K562 (cell line): ENCODE data around the gene NT5DC4. TPM values are rescaled to one million over a fixed set of nuclear protein-coding genes. Genes with fewer than 3 reads are reported as not detected.

ENCODE experiments used
- ATF7 ChIP-seq: fragments of 450-650 bp; IDR thresholded peaks from 2 replicates; pipeline ENCODE4 v1.7.1; 2014; ENCODE audit warnings: mild to moderate bottlenecking, moderate library complexity
- DMBX1 ChIP-seq: fragments of 250-450 bp; sonication (Bioruptor Pico); IDR thresholded peaks from 2 replicates; pipeline ENCODE4 v1.8.0; 2022; ENCODE audit warnings: inconsistent platforms, mild to moderate bottlenecking, moderate library complexity, borderline replicate concordance
- MAZ ChIP-seq, 2 experiments: fragments of 450-650 bp in 1 of 2; sonication (generic) in 1 of 2; formaldehyde crosslinking; IDR thresholded peaks in 1 of 2; conservative IDR thresholded peaks in 1 of 2; 2 replicates each; pipeline versions ENCODE4 v1.4.0 to v1.5.0; 2020; ENCODE audit warnings: mild to moderate bottlenecking in 1 of 2, missing genetic modification reagents in 1 of 2
- MYNN ChIP-seq, 2 experiments: sonication (generic); formaldehyde crosslinking in 1 of 2; IDR thresholded peaks; 2 replicates each; pipeline versions ENCODE4 v1.5.0 to v1.6.1; 2016 to 2020; ENCODE audit warnings: antibody characterized with exemption in 1 of 2, missing genetic modification reagents in 1 of 2
- TAF9B ChIP-seq: fragments of 450-650 bp; IDR thresholded peaks from 2 replicates; pipeline ENCODE4 v1.6.1; 2018; ENCODE audit warnings: mild to moderate bottlenecking; ENCODE audit not compliant: partially characterized antibody
- polyA plus RNA-seq, 8 experiments: library from polyadenylated mRNA; depleted of rRNA in 4 of 8; stranded (reverse) in 5 of 8; unstranded in 3 of 8; fragments of >200 nt; fragmentation: Nextera tagmentation in 2 of 8; fragmentation: Illumina TruSeq in 1 of 8; extraction: Ambion mirVana in 2 of 8; extraction: Trizol in 1 of 8; gene quantifications; 2 replicates each; pipeline versions ENCODE4 v1.2.1 to v1.2.3, GENCODE V29; 2011 to 2014; ENCODE audit warnings: inconsistent platforms in 1 of 8, missing spikeins in 1 of 8
- total RNA-seq, 7 experiments: library from RNA; depleted of rRNA in 6 of 7; stranded (reverse); fragments of >200 nt in 6 of 7; fragmentation: Illumina TruSeq in 2 of 7; extraction: Trizol in 2 of 7; gene quantifications; 2 replicates each; pipeline versions ENCODE4 v1.2.1 to v1.2.3, GENCODE V29; 2011 to 2021; ENCODE audit warnings: low replicate concordance in 1 of 7
- TF ChIP-seq, protein P1 (sequence below): fragments of 200-600 bp; sonication (generic); IDR thresholded peaks from one replicate; pipeline ENCODE4 v1.6.1; 2012; ENCODE audit warnings: mild to moderate bottlenecking, low read depth, low read length, inconsistent platforms
- TF ChIP-seq, protein P2 (sequence below): fragments of 250-450 bp; sonication (Bioruptor Pico); IDR thresholded peaks from 2 replicates; pipeline ENCODE4 v1.5.0; 2021
- TF ChIP-seq, protein P3 (sequence below): sonication (generic); formaldehyde crosslinking; IDR thresholded peaks from 2 replicates; pipeline ENCODE4 v1.4.0; 2020; ENCODE audit warnings: mild to moderate bottlenecking, missing genetic modification reagents
- TF ChIP-seq, protein P4 (sequence below): fragments of 250-450 bp; sonication (Bioruptor Pico); IDR thresholded peaks from 2 replicates; pipeline ENCODE4 v1.8.0; 2021; ENCODE audit warnings: moderate library complexity, mild to moderate bottlenecking, inconsistent platforms

The NT5DC4 gene
- total and polyA plus RNA-seq, 9 of the 15 experiments (the other 6 are each of a cell fraction or from before 2014, with no cell fraction given), result 0.44 to 6.9 (median 2.5) TPM

DNA sequence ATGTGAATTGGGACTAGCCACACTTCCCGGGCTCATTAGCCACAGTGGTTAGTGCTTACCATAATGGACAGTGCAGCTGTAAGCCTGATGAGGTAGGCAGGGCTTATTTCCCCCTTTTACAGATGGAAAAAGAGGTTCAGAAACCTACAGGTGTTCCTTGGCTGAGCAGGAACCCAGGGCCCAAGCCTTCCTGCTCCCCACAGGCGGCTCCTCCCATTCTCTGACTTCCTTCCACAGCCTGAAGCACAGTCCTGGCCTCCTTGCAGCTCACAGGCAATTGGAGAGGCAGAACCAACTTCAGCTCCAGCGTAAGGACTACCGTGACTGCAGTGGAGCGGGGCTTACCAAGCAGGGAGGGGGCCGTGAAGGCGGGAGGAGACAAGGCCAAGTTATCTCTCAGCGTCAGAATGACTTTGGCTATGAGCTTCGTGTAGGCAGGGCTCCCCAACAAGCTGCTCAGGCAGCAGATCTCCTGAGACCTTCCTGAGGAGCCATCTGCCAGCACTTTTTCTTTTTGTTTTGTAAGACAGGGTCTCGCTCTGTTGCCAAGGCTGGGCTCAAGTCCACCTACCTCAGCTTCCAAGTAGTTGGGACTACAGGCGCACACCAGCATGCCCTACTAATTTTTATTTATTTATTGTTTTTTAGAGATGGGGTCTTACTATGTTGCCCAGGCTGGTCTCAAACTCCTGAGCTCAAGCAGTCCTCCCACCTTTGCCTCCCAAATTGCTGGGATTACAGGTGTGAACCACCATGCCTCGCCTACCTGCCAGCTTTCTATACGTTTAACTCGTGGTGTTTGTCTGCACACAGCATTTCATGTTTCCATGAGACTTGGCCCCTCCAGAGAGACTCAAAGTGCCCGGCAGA, 34.2 kb upstream of the NT5DC4 start (continued):
- TF ChIP-seq, protein P1, sequence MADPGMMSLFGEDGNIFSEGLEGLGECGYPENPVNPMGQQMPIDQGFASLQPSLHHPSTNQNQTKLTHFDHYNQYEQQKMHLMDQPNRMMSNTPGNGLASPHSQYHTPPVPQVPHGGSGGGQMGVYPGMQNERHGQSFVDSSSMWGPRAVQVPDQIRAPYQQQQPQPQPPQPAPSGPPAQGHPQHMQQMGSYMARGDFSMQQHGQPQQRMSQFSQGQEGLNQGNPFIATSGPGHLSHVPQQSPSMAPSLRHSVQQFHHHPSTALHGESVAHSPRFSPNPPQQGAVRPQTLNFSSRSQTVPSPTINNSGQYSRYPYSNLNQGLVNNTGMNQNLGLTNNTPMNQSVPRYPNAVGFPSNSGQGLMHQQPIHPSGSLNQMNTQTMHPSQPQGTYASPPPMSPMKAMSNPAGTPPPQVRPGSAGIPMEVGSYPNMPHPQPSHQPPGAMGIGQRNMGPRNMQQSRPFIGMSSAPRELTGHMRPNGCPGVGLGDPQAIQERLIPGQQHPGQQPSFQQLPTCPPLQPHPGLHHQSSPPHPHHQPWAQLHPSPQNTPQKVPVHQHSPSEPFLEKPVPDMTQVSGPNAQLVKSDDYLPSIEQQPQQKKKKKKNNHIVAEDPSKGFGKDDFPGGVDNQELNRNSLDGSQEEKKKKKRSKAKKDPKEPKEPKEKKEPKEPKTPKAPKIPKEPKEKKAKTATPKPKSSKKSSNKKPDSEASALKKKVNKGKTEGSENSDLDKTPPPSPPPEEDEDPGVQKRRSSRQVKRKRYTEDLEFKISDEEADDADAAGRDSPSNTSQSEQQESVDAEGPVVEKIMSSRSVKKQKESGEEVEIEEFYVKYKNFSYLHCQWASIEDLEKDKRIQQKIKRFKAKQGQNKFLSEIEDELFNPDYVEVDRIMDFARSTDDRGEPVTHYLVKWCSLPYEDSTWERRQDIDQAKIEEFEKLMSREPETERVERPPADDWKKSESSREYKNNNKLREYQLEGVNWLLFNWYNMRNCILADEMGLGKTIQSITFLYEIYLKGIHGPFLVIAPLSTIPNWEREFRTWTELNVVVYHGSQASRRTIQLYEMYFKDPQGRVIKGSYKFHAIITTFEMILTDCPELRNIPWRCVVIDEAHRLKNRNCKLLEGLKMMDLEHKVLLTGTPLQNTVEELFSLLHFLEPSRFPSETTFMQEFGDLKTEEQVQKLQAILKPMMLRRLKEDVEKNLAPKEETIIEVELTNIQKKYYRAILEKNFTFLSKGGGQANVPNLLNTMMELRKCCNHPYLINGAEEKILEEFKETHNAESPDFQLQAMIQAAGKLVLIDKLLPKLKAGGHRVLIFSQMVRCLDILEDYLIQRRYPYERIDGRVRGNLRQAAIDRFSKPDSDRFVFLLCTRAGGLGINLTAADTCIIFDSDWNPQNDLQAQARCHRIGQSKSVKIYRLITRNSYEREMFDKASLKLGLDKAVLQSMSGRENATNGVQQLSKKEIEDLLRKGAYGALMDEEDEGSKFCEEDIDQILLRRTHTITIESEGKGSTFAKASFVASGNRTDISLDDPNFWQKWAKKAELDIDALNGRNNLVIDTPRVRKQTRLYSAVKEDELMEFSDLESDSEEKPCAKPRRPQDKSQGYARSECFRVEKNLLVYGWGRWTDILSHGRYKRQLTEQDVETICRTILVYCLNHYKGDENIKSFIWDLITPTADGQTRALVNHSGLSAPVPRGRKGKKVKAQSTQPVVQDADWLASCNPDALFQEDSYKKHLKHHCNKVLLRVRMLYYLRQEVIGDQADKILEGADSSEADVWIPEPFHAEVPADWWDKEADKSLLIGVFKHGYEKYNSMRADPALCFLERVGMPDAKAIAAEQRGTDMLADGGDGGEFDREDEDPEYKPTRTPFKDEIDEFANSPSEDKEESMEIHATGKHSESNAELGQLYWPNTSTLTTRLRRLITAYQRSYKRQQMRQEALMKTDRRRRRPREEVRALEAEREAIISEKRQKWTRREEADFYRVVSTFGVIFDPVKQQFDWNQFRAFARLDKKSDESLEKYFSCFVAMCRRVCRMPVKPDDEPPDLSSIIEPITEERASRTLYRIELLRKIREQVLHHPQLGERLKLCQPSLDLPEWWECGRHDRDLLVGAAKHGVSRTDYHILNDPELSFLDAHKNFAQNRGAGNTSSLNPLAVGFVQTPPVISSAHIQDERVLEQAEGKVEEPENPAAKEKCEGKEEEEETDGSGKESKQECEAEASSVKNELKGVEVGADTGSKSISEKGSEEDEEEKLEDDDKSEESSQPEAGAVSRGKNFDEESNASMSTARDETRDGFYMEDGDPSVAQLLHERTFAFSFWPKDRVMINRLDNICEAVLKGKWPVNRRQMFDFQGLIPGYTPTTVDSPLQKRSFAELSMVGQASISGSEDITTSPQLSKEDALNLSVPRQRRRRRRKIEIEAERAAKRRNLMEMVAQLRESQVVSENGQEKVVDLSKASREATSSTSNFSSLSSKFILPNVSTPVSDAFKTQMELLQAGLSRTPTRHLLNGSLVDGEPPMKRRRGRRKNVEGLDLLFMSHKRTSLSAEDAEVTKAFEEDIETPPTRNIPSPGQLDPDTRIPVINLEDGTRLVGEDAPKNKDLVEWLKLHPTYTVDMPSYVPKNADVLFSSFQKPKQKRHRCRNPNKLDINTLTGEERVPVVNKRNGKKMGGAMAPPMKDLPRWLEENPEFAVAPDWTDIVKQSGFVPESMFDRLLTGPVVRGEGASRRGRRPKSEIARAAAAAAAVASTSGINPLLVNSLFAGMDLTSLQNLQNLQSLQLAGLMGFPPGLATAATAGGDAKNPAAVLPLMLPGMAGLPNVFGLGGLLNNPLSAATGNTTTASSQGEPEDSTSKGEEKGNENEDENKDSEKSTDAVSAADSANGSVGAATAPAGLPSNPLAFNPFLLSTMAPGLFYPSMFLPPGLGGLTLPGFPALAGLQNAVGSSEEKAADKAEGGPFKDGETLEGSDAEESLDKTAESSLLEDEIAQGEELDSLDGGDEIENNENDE, result no peak
- TF ChIP-seq, protein P2, sequence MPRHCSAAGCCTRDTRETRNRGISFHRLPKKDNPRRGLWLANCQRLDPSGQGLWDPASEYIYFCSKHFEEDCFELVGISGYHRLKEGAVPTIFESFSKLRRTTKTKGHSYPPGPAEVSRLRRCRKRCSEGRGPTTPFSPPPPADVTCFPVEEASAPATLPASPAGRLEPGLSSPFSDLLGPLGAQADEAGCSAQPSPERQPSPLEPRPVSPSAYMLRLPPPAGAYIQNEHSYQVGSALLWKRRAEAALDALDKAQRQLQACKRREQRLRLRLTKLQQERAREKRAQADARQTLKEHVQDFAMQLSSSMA, result no peak
- TF ChIP-seq MYNN (IDR thresholded peaks at IDR 0.05), result no peak; the same call in none of the 2 replicates
- no peak for TF ChIP-seq MYNN (CRISPR knock-in tag; IDR thresholded peaks at IDR 0.05)
- peak; percentile 75; the same call in 1 of the 2 replicates for TF ChIP-seq DMBX1 (CRISPR knock-in tag)
- TF ChIP-seq, protein P3, sequence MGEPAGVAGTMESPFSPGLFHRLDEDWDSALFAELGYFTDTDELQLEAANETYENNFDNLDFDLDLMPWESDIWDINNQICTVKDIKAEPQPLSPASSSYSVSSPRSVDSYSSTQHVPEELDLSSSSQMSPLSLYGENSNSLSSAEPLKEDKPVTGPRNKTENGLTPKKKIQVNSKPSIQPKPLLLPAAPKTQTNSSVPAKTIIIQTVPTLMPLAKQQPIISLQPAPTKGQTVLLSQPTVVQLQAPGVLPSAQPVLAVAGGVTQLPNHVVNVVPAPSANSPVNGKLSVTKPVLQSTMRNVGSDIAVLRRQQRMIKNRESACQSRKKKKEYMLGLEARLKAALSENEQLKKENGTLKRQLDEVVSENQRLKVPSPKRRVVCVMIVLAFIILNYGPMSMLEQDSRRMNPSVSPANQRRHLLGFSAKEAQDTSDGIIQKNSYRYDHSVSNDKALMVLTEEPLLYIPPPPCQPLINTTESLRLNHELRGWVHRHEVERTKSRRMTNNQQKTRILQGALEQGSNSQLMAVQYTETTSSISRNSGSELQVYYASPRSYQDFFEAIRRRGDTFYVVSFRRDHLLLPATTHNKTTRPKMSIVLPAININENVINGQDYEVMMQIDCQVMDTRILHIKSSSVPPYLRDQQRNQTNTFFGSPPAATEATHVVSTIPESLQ (CRISPR knock-in tag), result no peak
- TF ChIP-seq ATF7, result peak; percentile 52; the same call in 1 of the 2 replicates
- TF ChIP-seq, protein P4, sequence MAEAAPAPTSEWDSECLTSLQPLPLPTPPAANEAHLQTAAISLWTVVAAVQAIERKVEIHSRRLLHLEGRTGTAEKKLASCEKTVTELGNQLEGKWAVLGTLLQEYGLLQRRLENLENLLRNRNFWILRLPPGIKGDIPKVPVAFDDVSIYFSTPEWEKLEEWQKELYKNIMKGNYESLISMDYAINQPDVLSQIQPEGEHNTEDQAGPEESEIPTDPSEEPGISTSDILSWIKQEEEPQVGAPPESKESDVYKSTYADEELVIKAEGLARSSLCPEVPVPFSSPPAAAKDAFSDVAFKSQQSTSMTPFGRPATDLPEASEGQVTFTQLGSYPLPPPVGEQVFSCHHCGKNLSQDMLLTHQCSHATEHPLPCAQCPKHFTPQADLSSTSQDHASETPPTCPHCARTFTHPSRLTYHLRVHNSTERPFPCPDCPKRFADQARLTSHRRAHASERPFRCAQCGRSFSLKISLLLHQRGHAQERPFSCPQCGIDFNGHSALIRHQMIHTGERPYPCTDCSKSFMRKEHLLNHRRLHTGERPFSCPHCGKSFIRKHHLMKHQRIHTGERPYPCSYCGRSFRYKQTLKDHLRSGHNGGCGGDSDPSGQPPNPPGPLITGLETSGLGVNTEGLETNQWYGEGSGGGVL (CRISPR knock-in tag), result no peak
- TF ChIP-seq MAZ (CRISPR knock-in tag; conservative IDR thresholded peaks at IDR 0.05 in 1 of 2, IDR thresholded peaks at IDR 0.05 in 1 of 2), result peak; percentile 58 to 63; a peak in 3 of 4 replicates
- peak; percentile 33 for TF ChIP-seq TAF9B
